PC-9 (cell line): ENCODE data around the gene GAS5. TPM values are rescaled to one million over a fixed set of nuclear protein-coding genes. Genes with fewer than 3 reads are reported as not detected.

ENCODE experiments used
- BruUV-seq: library from RNA; stranded (reverse); fragments of 400-500 nt; replicated peaks from 2 replicates; lab custom pipeline; 2021; lab: Mats Ljungman, UMichigan
- CTCF ChIA-PET: fragments of 300-600 bp; sonication (Branson Sonifier 250); formaldehyde crosslinking; loops from one replicate; lab custom pipeline; 2022; ENCODE audit warnings: antibody characterized with exemption; lab: Charles Lee
- POLR2A ChIA-PET: fragments of 300-600 bp; sonication (Branson Sonifier 250); formaldehyde crosslinking; loops from one replicate; lab custom pipeline; 2022; ENCODE audit warnings: antibody characterized with exemption; ENCODE audit not compliant: unreplicated experiment; lab: Charles Lee
- DNase-seq, 2 experiments: peaks; one replicate each; pipeline versions ENCODE4 v3.0.0 to v3.0.0-alpha.2; 2015 to 2022; ENCODE audit warnings: mixed read lengths in 1 of 2
- H2AFZ ChIP-seq: fragments of 200-600 bp; sonication (generic); 2 replicates; pipeline ENCODE4 v1.8.1; 2017; ENCODE audit warnings: antibody characterized with exemption
- H3F3A ChIP-seq: fragments of 200-600 bp; sonication (generic); 2 replicates; pipeline ENCODE4 v1.8.1; 2017; ENCODE audit warnings: antibody characterized with exemption, mild to moderate bottlenecking, low read depth; ENCODE audit not compliant: insufficient read depth
- H3K27ac ChIP-seq: fragments of 200-600 bp; sonication (generic); 2 replicates; pipeline ENCODE4 v1.6.1; 2016; ENCODE audit warnings: mixed run types
- H3K27me3 ChIP-seq: fragments of 200-600 bp; sonication (generic); 2 replicates; pipeline ENCODE4 v1.6.1; 2016; ENCODE audit warnings: low read depth, mixed run types; ENCODE audit not compliant: insufficient read depth
- H3K36me3 ChIP-seq: fragments of 200-600 bp; sonication (generic); 2 replicates; pipeline ENCODE4 v1.6.1; 2016; ENCODE audit warnings: low read depth, mixed run types
- H3K4me1 ChIP-seq: fragments of 200-600 bp; sonication (generic); replicated peaks from 2 replicates; pipeline ENCODE4 v1.6.1; 2016; ENCODE audit warnings: mixed run types; ENCODE audit not compliant: insufficient read depth
- H3K4me2 ChIP-seq: fragments of 200-600 bp; sonication (generic); 2 replicates; pipeline ENCODE4 v1.6.1; 2017; ENCODE audit warnings: mixed run types
- H3K4me3 ChIP-seq: fragments of 200-600 bp; sonication (generic); 2 replicates; pipeline ENCODE4 v1.6.1; 2016; ENCODE audit warnings: mixed run types
- H3K79me2 ChIP-seq: fragments of 200-600 bp; sonication (generic); 2 replicates; pipeline ENCODE4 v1.6.1; 2017; ENCODE audit warnings: low read depth, mixed run types
- H3K9me2 ChIP-seq: fragments of 200-600 bp; sonication (generic); 2 replicates; pipeline ENCODE4 v1.8.1; 2017; ENCODE audit warnings: mild to moderate bottlenecking; ENCODE audit not compliant: insufficient read depth
- H3K9me3 ChIP-seq: fragments of 200-600 bp; sonication (generic); 2 replicates; pipeline ENCODE4 v1.8.1; 2016; ENCODE audit warnings: low read depth; ENCODE audit not compliant: insufficient read depth
- H4K20me1 ChIP-seq: fragments of 200-600 bp; sonication (generic); 2 replicates; pipeline ENCODE4 v1.8.1; 2017; ENCODE audit not compliant: insufficient read depth
- EZH2 ChIP-seq: fragments of 200-600 bp; sonication (generic); IDR thresholded peaks from 2 replicates; pipeline ENCODE4 v1.8.0; 2017; ENCODE audit warnings: antibody characterized with exemption, low read depth
- intact Hi-C: fragments of 100-400 bp; cut with micrococcal nuclease; formaldehyde crosslinking; loops from one replicate; pipeline ENCODE4 v1.10.0; 2022; ENCODE audit not compliant: unreplicated experiment
- total RNA-seq: library from RNA; stranded (reverse); gene quantifications from 2 replicates; pipeline ENCODE4 v1.2.3, GENCODE V29; 2021
- TF ChIP-seq, protein P1 (sequence below): fragments of 200-600 bp; sonication (generic); conservative IDR thresholded peaks from 2 replicates; pipeline ENCODE4 v1.6.1; 2017; ENCODE audit warnings: mixed run types, antibody characterized with exemption, mild to moderate bottlenecking, moderate library complexity

GAS5 gene
- total RNA-seq, 1 experiment from 2014 or later, result 234 TPM

DNA sequence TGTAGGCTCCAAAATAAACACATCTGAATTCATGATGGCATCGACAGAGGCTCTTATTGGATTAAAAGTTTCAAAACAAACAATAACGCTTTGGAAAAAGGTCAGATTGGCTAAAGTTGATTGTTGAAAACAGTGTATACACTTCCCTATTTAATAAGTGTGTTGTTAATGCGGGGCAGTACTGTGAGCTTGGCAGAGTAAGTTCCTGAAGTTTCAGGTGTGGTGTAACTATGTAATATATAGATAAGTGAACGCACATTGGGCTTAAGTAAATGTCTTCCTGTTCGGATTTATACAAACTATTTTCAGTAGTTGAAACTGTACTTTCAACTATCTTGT lies 1.2 kb upstream of the GAS5 start:
- no peaks in the 10 kb centered on the region for H3K9me2 ChIP-seq
- ChIA-PET POLR2A (interaction anchor here (0.6 to 1.0 kb wide), 4 partner anchors 20 to 1123 kb away, joined by 3 to 4 read pairs (median 3); partner anchors contain the start of gene RC3H1), CTCF (no interaction called here)
- peak overlapping the region; percentile 95 for H3K4me3 ChIP-seq
- no peak for TF ChIP-seq EZH2
- TF ChIP-seq, protein P1, sequence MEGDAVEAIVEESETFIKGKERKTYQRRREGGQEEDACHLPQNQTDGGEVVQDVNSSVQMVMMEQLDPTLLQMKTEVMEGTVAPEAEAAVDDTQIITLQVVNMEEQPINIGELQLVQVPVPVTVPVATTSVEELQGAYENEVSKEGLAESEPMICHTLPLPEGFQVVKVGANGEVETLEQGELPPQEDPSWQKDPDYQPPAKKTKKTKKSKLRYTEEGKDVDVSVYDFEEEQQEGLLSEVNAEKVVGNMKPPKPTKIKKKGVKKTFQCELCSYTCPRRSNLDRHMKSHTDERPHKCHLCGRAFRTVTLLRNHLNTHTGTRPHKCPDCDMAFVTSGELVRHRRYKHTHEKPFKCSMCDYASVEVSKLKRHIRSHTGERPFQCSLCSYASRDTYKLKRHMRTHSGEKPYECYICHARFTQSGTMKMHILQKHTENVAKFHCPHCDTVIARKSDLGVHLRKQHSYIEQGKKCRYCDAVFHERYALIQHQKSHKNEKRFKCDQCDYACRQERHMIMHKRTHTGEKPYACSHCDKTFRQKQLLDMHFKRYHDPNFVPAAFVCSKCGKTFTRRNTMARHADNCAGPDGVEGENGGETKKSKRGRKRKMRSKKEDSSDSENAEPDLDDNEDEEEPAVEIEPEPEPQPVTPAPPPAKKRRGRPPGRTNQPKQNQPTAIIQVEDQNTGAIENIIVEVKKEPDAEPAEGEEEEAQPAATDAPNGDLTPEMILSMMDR, result no peak
- H3K27me3 ChIP-seq, result no peaks in the 10 kb centered on the region
- intact Hi-C loops, result loop anchor here (2.0 to 10.0 kb wide), 6 partner anchors 152 to 1334 kb away; partner anchors contain the start of genes KLHL20, PRDX6, RABGAP1L and SUCO
- no peaks in the 10 kb centered on the region for H3K9me3 ChIP-seq
- BruUV-seq, result no TSS peak
- H3K79me2 ChIP-seq, result peaks cover 34% of the 10 kb centered on the region
- H3K27ac ChIP-seq, result peak overlapping the region; percentile 91
- H3K36me3 ChIP-seq, result peaks cover 36% of the 10 kb centered on the region
- H3K4me2 ChIP-seq, result peak overlapping the region; percentile 78
- peaks cover 31% of the 10 kb centered on the region for H4K20me1 ChIP-seq
- peak overlapping the region; percentile 79 for H2AFZ ChIP-seq
- H3F3A ChIP-seq, result peaks cover 41% of the 10 kb centered on the region
- no peak for DNase-seq
- H3K4me1 ChIP-seq, result peaks cover 34% of the 10 kb centered on the region

DNA sequence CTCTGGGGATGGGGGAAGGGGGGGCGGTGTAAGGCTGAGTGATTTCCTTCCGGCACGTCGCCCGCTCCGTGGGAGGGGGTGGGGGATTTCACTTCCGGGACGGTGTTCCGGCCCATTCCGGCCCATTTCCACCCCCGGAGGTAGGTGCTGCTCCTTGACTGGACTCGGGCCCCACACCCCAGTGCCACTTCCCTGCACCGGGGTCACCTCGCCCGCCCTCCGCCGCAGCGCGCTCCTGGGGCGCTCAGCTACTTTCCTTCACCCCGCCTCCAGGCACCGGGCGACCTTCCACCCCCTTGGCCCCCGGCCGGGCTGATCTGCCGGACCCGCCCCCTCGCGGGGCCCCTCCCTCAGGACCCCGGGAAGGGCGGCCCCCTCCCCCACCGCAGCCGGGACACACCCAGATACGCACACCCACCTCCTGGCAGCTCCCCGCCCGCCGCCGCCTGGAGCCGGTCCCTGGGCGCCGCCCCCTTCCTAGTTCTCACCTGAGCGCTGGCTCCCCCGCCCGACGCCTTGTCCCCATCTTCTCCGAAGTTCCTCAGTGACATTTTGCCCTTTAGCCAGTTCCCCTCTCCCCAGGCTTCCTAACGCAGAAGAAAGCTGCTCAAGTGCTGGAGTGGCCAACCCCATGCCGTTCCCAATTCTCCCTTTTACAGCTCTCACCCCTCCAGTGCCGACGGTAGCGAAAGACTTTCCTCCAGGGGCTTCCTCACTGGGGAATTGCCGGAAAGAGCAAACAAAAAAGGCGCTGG lies 654 bp upstream of the GAS5 start, which contains the start of gene ZBTB37:
ZBTB37 (plus strand) TSS at position 115 of the 755 bp plus-strand sequence. CDS start 1,846 bp downstream, outside the sequence.
- Histone ChIP-seq H3K4me2 (peak within 1 kb of the TSS; percentile 96), H3K79me2 (peaks cover 34% of the 10 kb centered on the region)
- intact Hi-C loops, result loop anchor here (1.0 to 10.0 kb wide), 10 partner anchors 44 to 1334 kb away; partner anchors contain the start of genes CACYBP, CENPL, DARS2 and KLHL20

DNA sequence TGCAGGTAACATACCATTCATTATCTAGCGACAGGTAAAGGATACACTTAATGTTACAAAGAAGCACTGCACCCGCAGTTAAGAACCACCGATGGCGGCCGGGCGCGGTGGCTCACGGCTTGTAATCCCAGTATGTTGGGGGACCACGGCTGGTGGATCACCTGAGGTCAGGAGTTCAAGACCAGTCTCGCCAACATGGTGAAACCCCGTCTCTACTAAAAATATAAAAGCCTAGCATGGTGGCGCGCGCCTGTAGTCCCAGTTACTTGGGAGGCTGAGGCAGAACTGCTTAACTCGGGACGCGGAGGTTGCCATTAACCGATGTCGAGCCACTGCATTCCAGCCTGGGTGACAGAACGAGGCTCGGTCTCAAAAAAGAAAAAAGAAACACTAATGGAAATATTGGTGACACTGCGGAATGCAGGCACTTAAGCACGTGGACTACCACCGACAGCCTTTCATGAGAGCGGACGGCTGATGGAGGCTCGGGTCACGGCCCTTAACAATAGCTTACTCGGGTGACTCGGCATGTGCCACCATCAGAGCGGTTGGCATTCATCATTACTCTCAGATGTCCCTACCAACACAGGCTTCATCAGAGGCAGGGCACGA lies 542 bp downstream of the GAS5 start:
- TSS peak; percentile 55 for BruUV-seq
- DNase-seq, result no peak
- Histone ChIP-seq H4K20me1 (peaks cover 49% of the 10 kb centered on the region), H3K9me3 (no peaks in the 10 kb centered on the region), H3F3A (peaks cover 58% of the 10 kb centered on the region), H3K36me3 (peaks cover 49% of the 10 kb centered on the region), H3K9me2 (no peaks in the 10 kb centered on the region), H3K4me2 (peak overlapping the region; percentile 96), H3K4me1 (peaks cover 37% of the 10 kb centered on the region), H3K4me3 (peak overlapping the region; percentile 95), H3K79me2 (peaks cover 34% of the 10 kb centered on the region), H3K27ac (peak overlapping the region; percentile 91), H3K27me3 (no peaks in the 10 kb centered on the region), H2AFZ (no peak overlapping the region)
- no peak for TF ChIP-seq EZH2
- TF ChIP-seq, protein P1, result no peak
- POLR2A ChIA-PET, result no interaction called here
- intact Hi-C loops, result loop anchor here (5.0 to 10.0 kb wide), 3 partner anchors 208 to 1332 kb away; partner anchors contain the start of genes RABGAP1L and SUCO
- CTCF ChIA-PET, result no interaction called here

More for the DNA sequence above, 654 bp upstream of the GAS5 start, which contains the start of gene ZBTB37:
- DNase-seq, result peak; percentile 79 to 99
- Histone ChIP-seq H3K27ac (peak within 1 kb of the TSS; percentile 91), H2AFZ (peak within 1 kb of the TSS; percentile 79), H3F3A (peaks cover 46% of the 10 kb centered on the region), H4K20me1 (peaks cover 37% of the 10 kb centered on the region), H3K9me2 (no peaks in the 10 kb centered on the region), H3K36me3 (peaks cover 42% of the 10 kb centered on the region), H3K4me3 (peak within 1 kb of the TSS; percentile 95), H3K9me3 (no peaks in the 10 kb centered on the region), H3K27me3 (no peaks in the 10 kb centered on the region), H3K4me1 (peaks cover 37% of the 10 kb centered on the region)
- TF ChIP-seq EZH2, result no peak
- TF ChIP-seq, protein P1, result no peak; the same call in 1 of the 2 replicates
- ChIA-PET POLR2A (interaction anchor here (0.5 to 1.0 kb wide), 11 partner anchors 20 to 1122 kb away, joined by 3 to 5 read pairs (median 3); partner anchors contain the start of genes KLHL20 and RC3H1), CTCF (interaction anchor here (0.6 kb wide), 1 partner anchor 155 kb away, joined by 7 read pairs; no protein-coding TSS in a partner anchor)
- TSS peak; percentile 54 for BruUV-seq
